HepG2 (cell line): Measurements from ENCODE around the gene PRXL2B. TPM values are rescaled to one million over a fixed set of nuclear protein-coding genes. Genes with fewer than 3 reads are reported as not detected.

Experiments
- ADNP ChIP-seq: sonication (generic); formaldehyde crosslinking; IDR thresholded peaks from 2 replicates; pipeline ENCODE4 v1.4.0; 2020; ENCODE audit warnings: missing genetic modification reagents
- ELF3 ChIP-seq: IDR thresholded peaks from 2 replicates; pipeline ENCODE4 v1.6.1; 2016; ENCODE audit warnings: missing genetic modification reagents, missing compliant biosample characterization
- FOXC1 ChIP-seq: sonication (generic); formaldehyde crosslinking; IDR thresholded peaks from 2 replicates; pipeline ENCODE4 v1.8.0; 2022; ENCODE audit warnings: mild to moderate bottlenecking, missing genetic modification reagents, borderline replicate concordance
- GZF1 ChIP-seq: sonication (generic); formaldehyde crosslinking; IDR thresholded peaks from 2 replicates; pipeline ENCODE4 v1.5.1; 2020; ENCODE audit warnings: mild to moderate bottlenecking, missing genetic modification reagents
- HNRNPH1 ChIP-seq: fragments of 200-400 bp; formaldehyde crosslinking; optimal IDR thresholded peaks from 2 replicates; pipeline ENCODE3; 2017; ENCODE audit warnings: mild to moderate bottlenecking, low read depth, low read length
- ISX ChIP-seq: sonication (generic); formaldehyde crosslinking; conservative IDR thresholded peaks from 2 replicates; pipeline ENCODE4 v1.5.0; 2020; ENCODE audit warnings: missing genetic modification reagents
- KDM1A ChIP-seq: IDR thresholded peaks from 2 replicates; pipeline ENCODE4 v1.6.1; 2016; ENCODE audit warnings: missing compliant biosample characterization
- KDM5A ChIP-seq: fragments of 200-600 bp; sonication (generic); IDR thresholded peaks from 2 replicates; pipeline ENCODE4 v1.7.0; 2018; ENCODE audit warnings: antibody characterized with exemption, mild to moderate bottlenecking, low read length, borderline replicate concordance
- KLF6 ChIP-seq: IDR thresholded peaks from 2 replicates; pipeline ENCODE4 v1.8.0; 2016; ENCODE audit warnings: missing biosample characterization, missing genetic modification reagents
- NAIF1 ChIP-seq: sonication (generic); formaldehyde crosslinking; IDR thresholded peaks from 2 replicates; pipeline ENCODE4 v1.5.0; 2020; ENCODE audit warnings: mild to moderate bottlenecking, missing genetic modification reagents, borderline replicate concordance
- NBN ChIP-seq: fragments of 450-650 bp; conservative IDR thresholded peaks from 2 replicates; pipeline ENCODE4 v1.6.1; 2017
- PTBP1 ChIP-seq: fragments of 200-400 bp; formaldehyde crosslinking; IDR thresholded peaks from 2 replicates; pipeline ENCODE4 v1.6.1; 2018; ENCODE audit warnings: low read length, low read depth; ENCODE audit not compliant: poor library complexity, severe bottlenecking
- THYN1 ChIP-seq: sonication (generic); formaldehyde crosslinking; IDR thresholded peaks from 2 replicates; pipeline ENCODE4 v1.8.1; 2023; ENCODE audit warnings: low read depth, mild to moderate bottlenecking, moderate library complexity, missing genetic modification reagents, borderline replicate concordance
- ZBTB7B ChIP-seq: sonication (generic); formaldehyde crosslinking; IDR thresholded peaks from 2 replicates; pipeline ENCODE4 v1.4.0; 2020; ENCODE audit warnings: missing genetic modification reagents
- ZC3H13 ChIP-seq: sonication (generic); formaldehyde crosslinking; IDR thresholded peaks from 2 replicates; pipeline ENCODE4 v1.8.1; 2023; ENCODE audit warnings: mild to moderate bottlenecking, missing genetic modification reagents, moderate library complexity
- ZNF124 ChIP-seq: sonication (generic); formaldehyde crosslinking; IDR thresholded peaks from 2 replicates; pipeline ENCODE4 v1.4.0; 2020; ENCODE audit warnings: missing genetic modification reagents
- ZNF160 ChIP-seq: sonication (generic); formaldehyde crosslinking; IDR thresholded peaks from 2 replicates; pipeline ENCODE4 v1.8.0; 2022; ENCODE audit warnings: mild to moderate bottlenecking, inconsistent platforms, missing genetic modification reagents
- ZNF331 ChIP-seq: sonication (generic); formaldehyde crosslinking; IDR thresholded peaks from 2 replicates; pipeline ENCODE4 v1.4.0; 2020; ENCODE audit warnings: missing genetic modification reagents
- ZNF879 ChIP-seq: sonication (generic); formaldehyde crosslinking; IDR thresholded peaks from 2 replicates; pipeline ENCODE4 v1.8.1; 2023; ENCODE audit warnings: missing genetic modification reagents
- ZSCAN21 ChIP-seq: sonication (generic); formaldehyde crosslinking; IDR thresholded peaks from 2 replicates; pipeline ENCODE4 v1.8.0; 2022; ENCODE audit warnings: mild to moderate bottlenecking, missing genetic modification reagents, moderate library complexity, borderline replicate concordance
- polyA plus RNA-seq, 8 experiments: library from polyadenylated mRNA; depleted of rRNA in 3 of 8; stranded (reverse) in 7 of 8; unstranded in 1 of 8; fragments of >200 nt; fragmentation: Illumina TruSeq in 4 of 8; extraction: Trizol in 4 of 8; gene quantifications; 2 replicates each; pipeline versions ENCODE4 v1.2.1 to v1.2.3, GENCODE V29; 2011 to 2016; ENCODE audit warnings: low read depth in 4 of 8, missing spikeins in 1 of 8, mixed read lengths in 1 of 8; ENCODE audit not compliant: insufficient read depth in 1 of 8
- total RNA-seq, 5 experiments: library from RNA; depleted of rRNA; stranded (reverse); fragments of >200 nt; fragmentation: Illumina TruSeq; extraction: Trizol; gene quantifications; 2 replicates each; pipeline ENCODE4 v1.2.3, GENCODE V29; 2016; ENCODE audit warnings: low read depth in 1 of 5
- TF ChIP-seq, protein P1 (sequence below): IDR thresholded peaks from 2 replicates; pipeline ENCODE4 v1.6.1; 2012; ENCODE audit warnings: inconsistent platforms
- TF ChIP-seq, protein P2 (sequence below): IDR thresholded peaks from 2 replicates; pipeline ENCODE4 v1.6.1; 2016; ENCODE audit warnings: low read depth, missing genetic modification reagents, missing compliant biosample characterization
- TF ChIP-seq, protein P3 (sequence below): sonication (generic); formaldehyde crosslinking; IDR thresholded peaks from 2 replicates; pipeline ENCODE4 v1.4.0; 2020; ENCODE audit warnings: missing genetic modification reagents
- TF ChIP-seq, protein P4 (sequence below): IDR thresholded peaks from 2 replicates; pipeline ENCODE4 v1.6.1; 2016; ENCODE audit warnings: missing genetic modification reagents, missing compliant biosample characterization
- TF ChIP-seq, protein P5 (sequence below): IDR thresholded peaks from 2 replicates; pipeline ENCODE4 v1.6.1; 2016; ENCODE audit warnings: missing compliant biosample characterization, missing genetic modification reagents, borderline replicate concordance

PRXL2B gene
- total and polyA plus RNA-seq, 2 of the 13 experiments (the other 11 are each of a cell fraction or from before 2014, with no cell fraction given): 16.8 to 22.1 TPM

DNA sequence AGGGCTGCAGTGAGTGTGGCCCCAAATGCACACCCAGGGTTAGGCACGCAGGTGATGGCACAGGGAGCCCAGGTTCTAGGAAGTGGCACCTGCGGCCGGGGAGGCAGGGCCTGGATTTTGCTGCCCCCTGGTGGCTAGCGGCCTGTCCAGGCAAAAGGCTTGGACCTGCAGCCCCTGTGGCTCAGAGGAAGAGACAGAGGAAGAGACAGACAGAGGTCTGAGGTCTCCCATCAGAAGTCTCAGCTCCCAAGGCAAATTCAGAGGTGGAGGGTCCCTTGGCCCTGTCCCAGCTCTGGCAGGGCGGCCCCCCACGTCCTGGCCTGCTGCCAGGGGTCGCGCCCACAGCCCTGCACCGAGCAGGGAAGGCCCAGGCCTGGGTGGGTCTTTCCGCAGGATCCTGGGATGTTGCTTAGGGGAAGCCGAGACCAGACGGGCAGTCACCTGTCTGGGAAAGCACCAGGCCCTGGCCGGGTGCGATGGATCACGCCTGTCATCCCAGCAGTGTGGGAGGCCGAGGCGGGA, 38.4 kb upstream of the PRXL2B start (continued):
- TF ChIP-seq, protein P1, sequence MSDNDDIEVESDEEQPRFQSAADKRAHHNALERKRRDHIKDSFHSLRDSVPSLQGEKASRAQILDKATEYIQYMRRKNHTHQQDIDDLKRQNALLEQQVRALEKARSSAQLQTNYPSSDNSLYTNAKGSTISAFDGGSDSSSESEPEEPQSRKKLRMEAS: peak; percentile 6; the same call in 1 of the 2 replicates
- TF ChIP-seq FOXC1 (CRISPR knock-in tag) (no peak), ZNF331 (CRISPR knock-in tag) (peak; percentile 37; the same call in 1 of the 2 replicates), ZBTB7B (no peak), KLF6 (CRISPR knock-in tag) (no peak), KDM5A (no peak), GZF1 (no peak), NAIF1 (CRISPR knock-in tag) (no peak), PTBP1 (no peak), ELF3 (CRISPR knock-in tag) (peak; percentile 35; the same call in 1 of the 2 replicates), NBN (no peak), HNRNPH1 (no peak), ZC3H13 (CRISPR knock-in tag) (peak; percentile 27; the same call in 1 of the 2 replicates), ZNF160 (CRISPR knock-in tag) (no peak), THYN1 (CRISPR knock-in tag) (no peak), ADNP (CRISPR knock-in tag) (no peak), ZNF124 (CRISPR knock-in tag) (no peak), ISX (CRISPR knock-in tag) (no peak), ZNF879 (CRISPR knock-in tag) (no peak), KDM1A (CRISPR knock-in tag) (no peak), ZSCAN21 (peak; percentile 40; the same call in 1 of the 2 replicates)
- TF ChIP-seq, protein P2, sequence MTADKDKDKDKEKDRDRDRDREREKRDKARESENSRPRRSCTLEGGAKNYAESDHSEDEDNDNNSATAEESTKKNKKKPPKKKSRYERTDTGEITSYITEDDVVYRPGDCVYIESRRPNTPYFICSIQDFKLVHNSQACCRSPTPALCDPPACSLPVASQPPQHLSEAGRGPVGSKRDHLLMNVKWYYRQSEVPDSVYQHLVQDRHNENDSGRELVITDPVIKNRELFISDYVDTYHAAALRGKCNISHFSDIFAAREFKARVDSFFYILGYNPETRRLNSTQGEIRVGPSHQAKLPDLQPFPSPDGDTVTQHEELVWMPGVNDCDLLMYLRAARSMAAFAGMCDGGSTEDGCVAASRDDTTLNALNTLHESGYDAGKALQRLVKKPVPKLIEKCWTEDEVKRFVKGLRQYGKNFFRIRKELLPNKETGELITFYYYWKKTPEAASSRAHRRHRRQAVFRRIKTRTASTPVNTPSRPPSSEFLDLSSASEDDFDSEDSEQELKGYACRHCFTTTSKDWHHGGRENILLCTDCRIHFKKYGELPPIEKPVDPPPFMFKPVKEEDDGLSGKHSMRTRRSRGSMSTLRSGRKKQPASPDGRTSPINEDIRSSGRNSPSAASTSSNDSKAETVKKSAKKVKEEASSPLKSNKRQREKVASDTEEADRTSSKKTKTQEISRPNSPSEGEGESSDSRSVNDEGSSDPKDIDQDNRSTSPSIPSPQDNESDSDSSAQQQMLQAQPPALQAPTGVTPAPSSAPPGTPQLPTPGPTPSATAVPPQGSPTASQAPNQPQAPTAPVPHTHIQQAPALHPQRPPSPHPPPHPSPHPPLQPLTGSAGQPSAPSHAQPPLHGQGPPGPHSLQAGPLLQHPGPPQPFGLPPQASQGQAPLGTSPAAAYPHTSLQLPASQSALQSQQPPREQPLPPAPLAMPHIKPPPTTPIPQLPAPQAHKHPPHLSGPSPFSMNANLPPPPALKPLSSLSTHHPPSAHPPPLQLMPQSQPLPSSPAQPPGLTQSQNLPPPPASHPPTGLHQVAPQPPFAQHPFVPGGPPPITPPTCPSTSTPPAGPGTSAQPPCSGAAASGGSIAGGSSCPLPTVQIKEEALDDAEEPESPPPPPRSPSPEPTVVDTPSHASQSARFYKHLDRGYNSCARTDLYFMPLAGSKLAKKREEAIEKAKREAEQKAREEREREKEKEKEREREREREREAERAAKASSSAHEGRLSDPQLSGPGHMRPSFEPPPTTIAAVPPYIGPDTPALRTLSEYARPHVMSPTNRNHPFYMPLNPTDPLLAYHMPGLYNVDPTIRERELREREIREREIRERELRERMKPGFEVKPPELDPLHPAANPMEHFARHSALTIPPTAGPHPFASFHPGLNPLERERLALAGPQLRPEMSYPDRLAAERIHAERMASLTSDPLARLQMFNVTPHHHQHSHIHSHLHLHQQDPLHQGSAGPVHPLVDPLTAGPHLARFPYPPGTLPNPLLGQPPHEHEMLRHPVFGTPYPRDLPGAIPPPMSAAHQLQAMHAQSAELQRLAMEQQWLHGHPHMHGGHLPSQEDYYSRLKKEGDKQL: no peak
- TF ChIP-seq, protein P3, sequence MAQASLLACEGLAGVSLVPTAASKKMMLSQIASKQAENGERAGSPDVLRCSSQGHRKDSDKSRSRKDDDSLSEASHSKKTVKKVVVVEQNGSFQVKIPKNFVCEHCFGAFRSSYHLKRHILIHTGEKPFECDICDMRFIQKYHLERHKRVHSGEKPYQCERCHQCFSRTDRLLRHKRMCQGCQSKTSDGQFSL (CRISPR knock-in tag): no peak
- TF ChIP-seq, protein P4, sequence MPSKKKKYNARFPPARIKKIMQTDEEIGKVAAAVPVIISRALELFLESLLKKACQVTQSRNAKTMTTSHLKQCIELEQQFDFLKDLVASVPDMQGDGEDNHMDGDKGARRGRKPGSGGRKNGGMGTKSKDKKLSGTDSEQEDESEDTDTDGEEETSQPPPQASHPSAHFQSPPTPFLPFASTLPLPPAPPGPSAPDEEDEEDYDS (CRISPR knock-in tag): no peak
- TF ChIP-seq, protein P5, sequence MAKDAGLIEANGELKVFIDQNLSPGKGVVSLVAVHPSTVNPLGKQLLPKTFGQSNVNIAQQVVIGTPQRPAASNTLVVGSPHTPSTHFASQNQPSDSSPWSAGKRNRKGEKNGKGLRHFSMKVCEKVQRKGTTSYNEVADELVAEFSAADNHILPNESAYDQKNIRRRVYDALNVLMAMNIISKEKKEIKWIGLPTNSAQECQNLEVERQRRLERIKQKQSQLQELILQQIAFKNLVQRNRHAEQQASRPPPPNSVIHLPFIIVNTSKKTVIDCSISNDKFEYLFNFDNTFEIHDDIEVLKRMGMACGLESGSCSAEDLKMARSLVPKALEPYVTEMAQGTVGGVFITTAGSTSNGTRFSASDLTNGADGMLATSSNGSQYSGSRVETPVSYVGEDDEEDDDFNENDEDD (CRISPR knock-in tag): 0 out of 2 replicates have a peak, but pooled peaks have one; percentile 22
